NB4 (cell line): ENCODE measurements around the gene FCGR3B.

Experiments used
- CTCF ChIP-seq: IDR thresholded peaks from one replicate; pipeline ENCODE4 v1.5.1; 2012; ENCODE audit warnings: low read depth, low read length
- MAX ChIP-seq: IDR thresholded peaks from 2 replicates; pipeline ENCODE4 v1.6.1; 2011; ENCODE audit warnings: low read depth, low read length
- POLR2A ChIP-seq: IDR thresholded peaks from 2 replicates; pipeline ENCODE4 v1.6.1; 2011; ENCODE audit warnings: mild to moderate bottlenecking; ENCODE audit not compliant: insufficient read length; ENCODE audit errors: extremely low read depth

GRCh38 chr1:161678500-161678899, 47.5 kb upstream of the FCGR3B start:
- TF ChIP-seq CTCF = no peak
- no peak for TF ChIP-seq POLR2A
- TF ChIP-seq MAX = no peak
